Measurements from ENCODE around the gene SLC1A5. TPM values are rescaled to one million over a fixed set of nuclear protein-coding genes. Genes with fewer than 3 reads are reported as not detected.

The SLC1A5 gene
- polyA plus RNA-seq, 1 of the 3 experiments (the other 2 are of a cell fraction) = 80.4 TPM

DNA sequence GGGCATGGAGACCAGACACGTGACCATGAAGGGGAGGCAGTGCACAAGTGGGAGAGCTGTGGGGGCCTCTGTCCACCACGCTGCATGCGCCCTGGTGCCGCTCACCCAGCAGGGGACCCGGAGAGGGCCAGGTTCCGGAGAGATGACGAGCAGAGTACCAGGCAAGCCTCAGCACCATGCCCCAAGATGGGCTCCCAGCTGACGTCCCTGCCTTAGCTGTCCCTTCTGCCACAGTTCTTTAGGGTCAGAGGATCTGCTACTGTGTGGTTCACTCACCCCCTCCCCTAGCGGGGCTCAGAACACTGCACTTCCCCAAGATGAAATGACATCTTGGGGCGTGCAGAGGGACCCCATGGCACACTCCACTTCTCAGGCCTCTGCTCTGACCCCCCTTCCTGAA, 61.8 kb downstream of the SLC1A5 start:
- no peaks in the 10 kb centered on the region for H3K27me3 ChIP-seq (ENCODE audit: insufficient read depth)
- H3F3A ChIP-seq (replicated peaks; ENCODE audit: insufficient read depth) = peaks cover 3% of the 10 kb centered on the region
- no peak overlapping the region for H2AFZ ChIP-seq (ENCODE audit: low read depth)
- H3K4me2 ChIP-seq = no peak overlapping the region
- WGBS (ENCODE audit: low lambda C conversion rate) = 96% methylated on average over 7 of the region's 10 CpGs
- no peak overlapping the region for H3K9ac ChIP-seq
- H3K4me3 ChIP-seq (ENCODE audit: low read depth in 2 of 2, low read length in 1 of 2) = no peak overlapping the region
- CTCF ChIA-PET = interaction anchor here (0.6 to 3.5 kb wide), 4 partner anchors 11 to 118 kb away, joined by 3 to 44 read pairs (median 18); no protein-coding TSS in a partner anchor
- peaks cover 19% of the 10 kb centered on the region; the same call in 1 of the 2 replicates for H3K79me2 ChIP-seq (ENCODE audit: insufficient read depth)
- no peak for DNase-seq
- peaks cover 20 to 86% of the 10 kb centered on the region in 2 experiments for H3K36me3 ChIP-seq (replicated peaks in 1 of 2; ENCODE audit: control insufficient read depth in 1 of 2, insufficient read depth in 2 of 2, low read length in 1 of 2)
- TF ChIP-seq, protein P1, sequence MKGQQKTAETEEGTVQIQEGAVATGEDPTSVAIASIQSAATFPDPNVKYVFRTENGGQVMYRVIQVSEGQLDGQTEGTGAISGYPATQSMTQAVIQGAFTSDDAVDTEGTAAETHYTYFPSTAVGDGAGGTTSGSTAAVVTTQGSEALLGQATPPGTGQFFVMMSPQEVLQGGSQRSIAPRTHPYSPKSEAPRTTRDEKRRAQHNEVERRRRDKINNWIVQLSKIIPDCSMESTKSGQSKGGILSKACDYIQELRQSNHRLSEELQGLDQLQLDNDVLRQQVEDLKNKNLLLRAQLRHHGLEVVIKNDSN (IDR thresholded peaks at IDR 0.05; ENCODE audit: borderline replicate concordance, low read depth) = no peak
- no peak for TF ChIP-seq MXI1 (IDR thresholded peaks at IDR 0.05; ENCODE audit: low read depth, low read length)
- no peak for TF ChIP-seq GABPA (IDR thresholded peaks at IDR 0.05; ENCODE audit: low read depth)
- TF ChIP-seq NFIC (IDR thresholded peaks at IDR 0.05; ENCODE audit: borderline replicate concordance) = no peak
- no peak for TF ChIP-seq FOXM1 (IDR thresholded peaks at IDR 0.05; ENCODE audit: low read depth)
- peaks cover 39% of the 10 kb centered on the region for H4K20me1 ChIP-seq (ENCODE audit: insufficient read depth)
- no peaks in the 10 kb centered on the region for H3K9me2 ChIP-seq
- H3K9me3 ChIP-seq = no peaks in the 10 kb centered on the region
- H3K27ac ChIP-seq (ENCODE audit: low read depth in 2 of 2, low read length in 1 of 2) = no peak overlapping the region
- H3K4me1 ChIP-seq (ENCODE audit: control insufficient read depth in 1 of 2, insufficient read depth in 2 of 2, low read depth in 1 of 2, low read length in 1 of 2) = peaks cover 3% of the 10 kb centered on the region in 2 experiments; a peak in 2 of 4 replicates
- POLR2A ChIA-PET = no interaction called here

DNA sequence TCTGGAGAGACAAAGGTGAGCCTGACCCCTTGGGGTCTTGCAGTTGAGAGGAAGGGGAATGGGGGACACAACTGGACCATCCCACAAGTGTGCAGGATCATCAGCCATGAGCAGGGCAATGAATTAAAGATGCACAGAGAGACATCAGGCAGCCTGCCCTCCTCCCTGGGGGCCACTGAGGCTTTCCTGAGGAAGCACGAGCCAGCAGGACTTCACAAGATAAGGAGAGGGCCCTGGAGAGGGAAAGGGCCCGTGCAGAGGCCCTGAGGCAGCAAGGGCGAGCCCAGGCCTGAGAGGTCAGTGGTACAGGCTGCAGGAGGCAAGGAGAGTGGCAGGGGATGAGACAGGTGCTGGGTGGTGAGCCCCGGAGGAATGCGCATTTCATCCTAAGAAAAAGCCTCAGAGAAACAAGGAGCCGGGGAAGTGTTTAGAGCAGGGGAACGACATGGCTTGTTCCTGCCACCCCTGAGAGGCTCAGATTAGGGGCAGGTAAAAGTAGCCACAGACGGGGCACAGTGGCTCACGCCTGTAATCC, 62.5 kb downstream of the SLC1A5 start:
- Histone ChIP-seq H3K36me3 (replicated peaks in 1 of 2; ENCODE audit: control insufficient read depth in 1 of 2, insufficient read depth in 2 of 2, low read length in 1 of 2) (peaks cover 20 to 90% of the 10 kb centered on the region in 2 experiments), H2AFZ (ENCODE audit: low read depth) (no peak overlapping the region), H3K27ac (ENCODE audit: low read depth in 2 of 2, low read length in 1 of 2) (no peak overlapping the region), H3K4me3 (ENCODE audit: low read depth in 2 of 2, low read length in 1 of 2) (no peak overlapping the region), H3F3A (replicated peaks; ENCODE audit: insufficient read depth) (no peaks in the 10 kb centered on the region), H3K9me2 (no peaks in the 10 kb centered on the region), H3K79me2 (ENCODE audit: insufficient read depth) (peaks cover 15% of the 10 kb centered on the region; the same call in 1 of the 2 replicates), H3K9me3 (no peaks in the 10 kb centered on the region), H3K4me2 (no peak overlapping the region), H3K27me3 (ENCODE audit: insufficient read depth) (no peaks in the 10 kb centered on the region), H4K20me1 (ENCODE audit: insufficient read depth) (peaks cover 33% of the 10 kb centered on the region), H3K9ac (no peak overlapping the region), H3K4me1 (ENCODE audit: control insufficient read depth in 1 of 2, insufficient read depth in 2 of 2, low read depth in 1 of 2, low read length in 1 of 2) (peaks cover 0 to 3% of the 10 kb centered on the region in 2 experiments; a peak in 1 of 4 replicates)
- 98% methylated on average over 9 of the region's 9 CpGs for WGBS (ENCODE audit: low lambda C conversion rate)
- POLR2A ChIA-PET = no interaction called here
- DNase-seq = no peak
- CTCF ChIA-PET = interaction anchor here (3.5 kb wide), 1 partner anchor 12 kb away, joined by 32 read pairs; no protein-coding TSS in a partner anchor
- TF ChIP-seq EZH2phosphoT487 (IDR thresholded peaks at IDR 0.05; ENCODE audit: borderline replicate concordance, low read depth) (no peak), FOSL2 (IDR thresholded peaks at IDR 0.05; ENCODE audit: borderline replicate concordance, low read depth) (no peak), MXI1 (IDR thresholded peaks at IDR 0.05; ENCODE audit: low read depth, low read length) (no peak), SMC3 (IDR thresholded peaks at IDR 0.05; ENCODE audit: low read depth, low read length) (no peak), SIN3A (IDR thresholded peaks at IDR 0.05; ENCODE audit: borderline replicate concordance, low read depth, low read length) (no peak), RFX5 (IDR thresholded peaks at IDR 0.05; ENCODE audit: low read length) (no peak), MEF2A (IDR thresholded peaks at IDR 0.05; ENCODE audit: borderline replicate concordance, low read depth) (no peak), NFIC (IDR thresholded peaks at IDR 0.05; ENCODE audit: borderline replicate concordance) (no peak), TEAD4 (IDR thresholded peaks at IDR 0.05; ENCODE audit: borderline replicate concordance, insufficient read depth) (no peak), EP300 (IDR thresholded peaks at IDR 0.05; ENCODE audit: borderline replicate concordance in 1 of 2, low read depth in 1 of 2, low read length in 1 of 2) (no peak), YY1 (IDR thresholded peaks at IDR 0.05; ENCODE audit: low read depth) (no peak)
- TF ChIP-seq, protein P2, sequence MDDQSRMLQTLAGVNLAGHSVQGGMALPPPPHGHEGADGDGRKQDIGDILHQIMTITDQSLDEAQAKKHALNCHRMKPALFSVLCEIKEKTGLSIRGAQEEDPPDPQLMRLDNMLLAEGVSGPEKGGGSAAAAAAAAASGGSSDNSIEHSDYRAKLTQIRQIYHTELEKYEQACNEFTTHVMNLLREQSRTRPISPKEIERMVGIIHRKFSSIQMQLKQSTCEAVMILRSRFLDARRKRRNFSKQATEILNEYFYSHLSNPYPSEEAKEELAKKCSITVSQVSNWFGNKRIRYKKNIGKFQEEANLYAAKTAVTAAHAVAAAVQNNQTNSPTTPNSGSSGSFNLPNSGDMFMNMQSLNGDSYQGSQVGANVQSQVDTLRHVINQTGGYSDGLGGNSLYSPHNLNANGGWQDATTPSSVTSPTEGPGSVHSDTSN (IDR thresholded peaks at IDR 0.05) = no peak
- TF ChIP-seq, protein P3, sequence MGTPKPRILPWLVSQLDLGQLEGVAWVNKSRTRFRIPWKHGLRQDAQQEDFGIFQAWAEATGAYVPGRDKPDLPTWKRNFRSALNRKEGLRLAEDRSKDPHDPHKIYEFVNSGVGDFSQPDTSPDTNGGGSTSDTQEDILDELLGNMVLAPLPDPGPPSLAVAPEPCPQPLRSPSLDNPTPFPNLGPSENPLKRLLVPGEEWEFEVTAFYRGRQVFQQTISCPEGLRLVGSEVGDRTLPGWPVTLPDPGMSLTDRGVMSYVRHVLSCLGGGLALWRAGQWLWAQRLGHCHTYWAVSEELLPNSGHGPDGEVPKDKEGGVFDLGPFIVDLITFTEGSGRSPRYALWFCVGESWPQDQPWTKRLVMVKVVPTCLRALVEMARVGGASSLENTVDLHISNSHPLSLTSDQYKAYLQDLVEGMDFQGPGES (IDR thresholded peaks at IDR 0.05; ENCODE audit: low read depth, low read length) = no peak
- TF ChIP-seq, protein P4, sequence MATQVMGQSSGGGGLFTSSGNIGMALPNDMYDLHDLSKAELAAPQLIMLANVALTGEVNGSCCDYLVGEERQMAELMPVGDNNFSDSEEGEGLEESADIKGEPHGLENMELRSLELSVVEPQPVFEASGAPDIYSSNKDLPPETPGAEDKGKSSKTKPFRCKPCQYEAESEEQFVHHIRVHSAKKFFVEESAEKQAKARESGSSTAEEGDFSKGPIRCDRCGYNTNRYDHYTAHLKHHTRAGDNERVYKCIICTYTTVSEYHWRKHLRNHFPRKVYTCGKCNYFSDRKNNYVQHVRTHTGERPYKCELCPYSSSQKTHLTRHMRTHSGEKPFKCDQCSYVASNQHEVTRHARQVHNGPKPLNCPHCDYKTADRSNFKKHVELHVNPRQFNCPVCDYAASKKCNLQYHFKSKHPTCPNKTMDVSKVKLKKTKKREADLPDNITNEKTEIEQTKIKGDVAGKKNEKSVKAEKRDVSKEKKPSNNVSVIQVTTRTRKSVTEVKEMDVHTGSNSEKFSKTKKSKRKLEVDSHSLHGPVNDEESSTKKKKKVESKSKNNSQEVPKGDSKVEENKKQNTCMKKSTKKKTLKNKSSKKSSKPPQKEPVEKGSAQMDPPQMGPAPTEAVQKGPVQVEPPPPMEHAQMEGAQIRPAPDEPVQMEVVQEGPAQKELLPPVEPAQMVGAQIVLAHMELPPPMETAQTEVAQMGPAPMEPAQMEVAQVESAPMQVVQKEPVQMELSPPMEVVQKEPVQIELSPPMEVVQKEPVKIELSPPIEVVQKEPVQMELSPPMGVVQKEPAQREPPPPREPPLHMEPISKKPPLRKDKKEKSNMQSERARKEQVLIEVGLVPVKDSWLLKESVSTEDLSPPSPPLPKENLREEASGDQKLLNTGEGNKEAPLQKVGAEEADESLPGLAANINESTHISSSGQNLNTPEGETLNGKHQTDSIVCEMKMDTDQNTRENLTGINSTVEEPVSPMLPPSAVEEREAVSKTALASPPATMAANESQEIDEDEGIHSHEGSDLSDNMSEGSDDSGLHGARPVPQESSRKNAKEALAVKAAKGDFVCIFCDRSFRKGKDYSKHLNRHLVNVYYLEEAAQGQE (IDR thresholded peaks at IDR 0.05; ENCODE audit: low read depth, low read length) = no peak
- TF ChIP-seq, protein P5, sequence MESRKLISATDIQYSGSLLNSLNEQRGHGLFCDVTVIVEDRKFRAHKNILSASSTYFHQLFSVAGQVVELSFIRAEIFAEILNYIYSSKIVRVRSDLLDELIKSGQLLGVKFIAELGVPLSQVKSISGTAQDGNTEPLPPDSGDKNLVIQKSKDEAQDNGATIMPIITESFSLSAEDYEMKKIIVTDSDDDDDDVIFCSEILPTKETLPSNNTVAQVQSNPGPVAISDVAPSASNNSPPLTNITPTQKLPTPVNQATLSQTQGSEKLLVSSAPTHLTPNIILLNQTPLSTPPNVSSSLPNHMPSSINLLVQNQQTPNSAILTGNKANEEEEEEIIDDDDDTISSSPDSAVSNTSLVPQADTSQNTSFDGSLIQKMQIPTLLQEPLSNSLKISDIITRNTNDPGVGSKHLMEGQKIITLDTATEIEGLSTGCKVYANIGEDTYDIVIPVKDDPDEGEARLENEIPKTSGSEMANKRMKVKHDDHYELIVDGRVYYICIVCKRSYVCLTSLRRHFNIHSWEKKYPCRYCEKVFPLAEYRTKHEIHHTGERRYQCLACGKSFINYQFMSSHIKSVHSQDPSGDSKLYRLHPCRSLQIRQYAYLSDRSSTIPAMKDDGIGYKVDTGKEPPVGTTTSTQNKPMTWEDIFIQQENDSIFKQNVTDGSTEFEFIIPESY (IDR thresholded peaks at IDR 0.05; ENCODE audit: borderline replicate concordance, low read depth) = no peak

All from SK-N-SH (cell line).